HL-60 (cell line): Measurements from ENCODE around the gene DSCAML1.

Experiments used
- CTCF ChIP-seq: IDR thresholded peaks from one replicate; pipeline ENCODE4 v1.5.1; 2011; ENCODE audit warnings: low read length, control low read depth, inconsistent platforms; ENCODE audit not compliant: insufficient read depth
- GABPA ChIP-seq: IDR thresholded peaks from 2 replicates; pipeline ENCODE4 v1.6.1; 2012; ENCODE audit warnings: low read depth
- POLR2AphosphoS5 ChIP-seq: IDR thresholded peaks from 2 replicates; pipeline ENCODE4 v1.6.1; 2012; ENCODE audit warnings: low read depth
- REST ChIP-seq: IDR thresholded peaks from 2 replicates; pipeline ENCODE4 v1.6.1; 2012; ENCODE audit warnings: low read depth; ENCODE audit not compliant: insufficient replicate concordance
- SPI1 ChIP-seq: IDR thresholded peaks from 2 replicates; pipeline ENCODE4 v1.6.1; 2012; ENCODE audit warnings: low read depth, mild to moderate bottlenecking, borderline replicate concordance

DNA sequence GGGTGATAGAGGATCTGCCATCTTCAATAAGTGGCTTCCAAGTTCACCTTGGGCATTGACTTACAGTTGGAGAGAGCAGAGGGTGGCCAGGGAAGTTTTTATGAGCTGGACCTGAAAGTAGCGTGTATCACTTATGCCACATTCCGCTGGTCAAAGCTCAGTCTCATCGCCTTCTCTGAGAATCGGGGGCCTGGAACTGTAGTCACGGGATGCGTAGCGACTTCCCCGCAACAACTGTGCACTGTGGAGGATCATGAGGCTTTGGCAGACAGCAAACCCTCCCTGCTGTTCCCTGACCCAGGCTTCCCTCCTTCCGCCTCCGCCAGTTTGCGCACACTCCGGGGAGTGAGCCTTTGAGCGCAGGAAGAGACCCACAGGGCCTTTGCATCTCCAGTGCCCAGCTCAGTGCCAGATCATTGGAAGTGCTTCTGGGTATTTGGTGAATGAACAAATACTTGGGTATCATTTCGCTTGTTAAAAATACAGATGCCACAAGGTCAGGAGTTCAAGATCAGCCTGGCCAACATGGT, 373.9 kb downstream of the DSCAML1 start:
- TF ChIP-seq CTCF (no peak), SPI1 (no peak), REST (no peak), GABPA (no peak), POLR2AphosphoS5 (no peak)
